Esophagus (tissue), 2 donors: Measurements from ENCODE around the gene GYS2. TPM values are rescaled to one million over a fixed set of nuclear protein-coding genes. Genes with fewer than 3 reads are reported as not detected.
"Not testable (repeated sequence)": the region's sequence is repeated elsewhere in the genome, so short reads cannot be mapped to it uniquely, and the experiment has no call there.

Experiments
- H3K27ac ChIP-seq, 2 donors: one replicate each; pipeline ENCODE4 v1.5.1; 2013; ENCODE audit warnings: low read depth in 2 of 2, mild to moderate bottlenecking in 2 of 2, inconsistent platforms in 1 of 2, low read length in 1 of 2, moderate library complexity in 1 of 2
- H3K27me3 ChIP-seq, 2 donors: one replicate each; pipeline ENCODE4 v1.6.1; 2013; ENCODE audit warnings: low read length in 2 of 2, control low read depth in 1 of 2, mild to moderate bottlenecking in 1 of 2; ENCODE audit not compliant: insufficient read depth in 2 of 2, control insufficient read depth in 1 of 2
- H3K36me3 ChIP-seq, 2 donors: one replicate each; pipeline ENCODE4 v1.6.1; 2013; ENCODE audit warnings: low read length in 1 of 2; ENCODE audit not compliant: control insufficient read depth in 2 of 2, insufficient read depth in 2 of 2
- H3K4me1 ChIP-seq, 2 donors: one replicate each; pipeline ENCODE4 v1.6.1; 2013; ENCODE audit warnings: low read length in 1 of 2; ENCODE audit not compliant: control insufficient read depth in 2 of 2, insufficient read depth in 2 of 2
- H3K4me3 ChIP-seq, 2 donors: one replicate each; pipeline ENCODE4 v1.5.1; 2013; ENCODE audit warnings: low read length in 2 of 2, mild to moderate bottlenecking in 2 of 2, low read depth in 1 of 2, moderate library complexity in 1 of 2
- H3K9me3 ChIP-seq, 2 donors: one replicate each; pipeline ENCODE4 v1.6.1; 2013; ENCODE audit warnings: mild to moderate bottlenecking in 2 of 2, low read depth in 1 of 2, low read length in 1 of 2, moderate library complexity in 1 of 2; ENCODE audit not compliant: control insufficient read depth in 2 of 2, insufficient read depth in 1 of 2
- WGBS, 2 donors: extraction: QIAGEN DNeasy Blood & Tissue Kit; methylation state at CpG; one replicate each; pipeline ENCODE4 v1.1.7; 2013; 5-methylcytosine and 5-hydroxymethylcytosine counted together
- polyA plus RNA-seq, 2 donors: library from polyadenylated mRNA; stranded (reverse); fragments of 200-250 nt; gene quantifications; one replicate each; pipeline ENCODE4 v1.2.3, GENCODE V29; 2013
- donor health status: healthy with polysubstance abuse.
- donor health status: Bipolar disorder and iron deficiency.

Gene GYS2
- 10 to 100 TPM in 1 of 2 donors, 1 to 10 TPM in 1; 4.7 to 12.2 TPM for polyA plus RNA-seq

- Histone ChIP-seq H3K36me3 (no peaks in the 10 kb centered on the region), H3K4me3 (peak within 1 kb of the TSS; percentile 37), H3K4me1 (no peaks in the 10 kb centered on the region), H3K27me3 (no peaks in the 10 kb centered on the region), H3K27ac (peak within 1 kb of the TSS; percentile 52 to 64), H3K9me3 (no peaks in the 10 kb centered on the region)
- WGBS, 2 donors: 64 to 68% methylated on average over 7 of the region's 7 CpGs
Observed at GRCh38 chr12:21604245-21605101, at the start of gene GYS2. Gene GYS2, minus strand, starts transcription at chr12:21604847. Its CDS starts 255 bp downstream, at chr12:21604592.

- Histone ChIP-seq H3K9me3 (no peaks in the 10 kb centered on the region), H3K27ac (no peak overlapping the region), H3K4me3 (no peak overlapping the region), H3K36me3 (peaks cover 0 to 7% of the 10 kb centered on the region in 2 donors), H3K27me3 (no peaks in the 10 kb centered on the region), H3K4me1 (no peaks in the 10 kb centered on the region)
- 88 to 91% methylated on average over 1 of the region's 1 CpG for WGBS, 2 donors
Observed at GRCh38 chr12:21651821-21652220, 47.2 kb upstream of the GYS2 start.

GRCh38 chr12:21650997-21651396, 46.4 kb upstream of the GYS2 start:
- H3K4me1 ChIP-seq: no peaks in the 10 kb centered on the region
- no peak overlapping the region for H3K27ac ChIP-seq
- 99 to 100% methylated on average over 1 of the region's 1 CpG for WGBS, 2 donors
- peaks cover 0 to 7% of the 10 kb centered on the region in 2 donors for H3K36me3 ChIP-seq
- H3K27me3 ChIP-seq: no peaks in the 10 kb centered on the region
- H3K9me3 ChIP-seq: no peaks in the 10 kb centered on the region
- no peak overlapping the region for H3K4me3 ChIP-seq

GRCh38 chr12:21649034-21649433, 44.4 kb upstream of the GYS2 start:
- Histone ChIP-seq H3K36me3 (peaks cover 0 to 7% of the 10 kb centered on the region in 2 donors), H3K27me3 (no peaks in the 10 kb centered on the region), H3K4me3 (no peak overlapping the region), H3K9me3 (no peaks in the 10 kb centered on the region), H3K27ac (no peak overlapping the region), H3K4me1 (no peaks in the 10 kb centered on the region)
- 53 to 59% methylated on average over 3 of the region's 3 CpGs for WGBS, 2 donors

- Histone ChIP-seq H3K27me3 (no peaks in the 10 kb centered on the region), H3K4me1 (no peaks in the 10 kb centered on the region), H3K4me3 (no peak overlapping the region), H3K36me3 (peaks cover 2 to 6% of the 10 kb centered on the region in 2 donors), H3K9me3 (no peaks in the 10 kb centered on the region), H3K27ac (no peak overlapping the region)
- 94 to 97% methylated on average over 2 of the region's 2 CpGs for WGBS, 2 donors
Observed at GRCh38 chr12:21648378-21648777, 43.7 kb upstream of the GYS2 start.

GRCh38 chr12:21647179-21647578, 42.5 kb upstream of the GYS2 start:
- H3K9me3 ChIP-seq: no peaks in the 10 kb centered on the region
- no peak overlapping the region for H3K4me3 ChIP-seq
- H3K4me1 ChIP-seq: no peaks in the 10 kb centered on the region
- H3K36me3 ChIP-seq: peaks cover 2 to 6% of the 10 kb centered on the region in 2 donors
- H3K27ac ChIP-seq: no peak overlapping the region
- no peaks in the 10 kb centered on the region for H3K27me3 ChIP-seq

- H3K4me3 ChIP-seq, H3K27ac ChIP-seq, H3K9me3 ChIP-seq, H3K27me3 ChIP-seq, H3K36me3 ChIP-seq, H3K4me1 ChIP-seq: not testable (repeated sequence)
- WGBS, 2 donors: 47 to 54% methylated on average over 7 of the region's 7 CpGs
Observed at GRCh38 chr12:21645041-21645500, 40.4 kb upstream of the GYS2 start.

- H3K27me3 ChIP-seq: no peaks in the 10 kb centered on the region
- no peak overlapping the region for H3K27ac ChIP-seq
- peaks cover 2 to 5% of the 10 kb centered on the region in 2 donors for H3K36me3 ChIP-seq
- H3K9me3 ChIP-seq: no peaks in the 10 kb centered on the region
- H3K4me3 ChIP-seq: no peak overlapping the region
- H3K4me1 ChIP-seq: no peaks in the 10 kb centered on the region
- 87% methylated on average over 4 of the region's 4 CpGs for WGBS, 2 donors
Observed at GRCh38 chr12:21644516-21644915, 39.9 kb upstream of the GYS2 start.

GRCh38 chr12:21643758-21644157, 39.1 kb upstream of the GYS2 start:
- H3K9me3 ChIP-seq: no peaks in the 10 kb centered on the region
- WGBS, 2 donors: 80% methylated on average over 3 of the region's 3 CpGs
- no peak overlapping the region for H3K4me3 ChIP-seq
- H3K27me3 ChIP-seq: no peaks in the 10 kb centered on the region
- no peak overlapping the region for H3K27ac ChIP-seq
- peaks cover 2 to 5% of the 10 kb centered on the region in 2 donors for H3K36me3 ChIP-seq
- no peaks in the 10 kb centered on the region for H3K4me1 ChIP-seq
